GM21526 (cell line): ENCODE data around the gene TAS2R8.

Experiments
- ATAC-seq: cut with Tn5 transposase; IDR thresholded peaks from one replicate; pipeline ENCODE4 v1.9.1; 2021; ENCODE audit warnings: moderate library complexity; ENCODE audit not compliant: unreplicated experiment, low FRiP score

Gene TAS2R8

DNA sequence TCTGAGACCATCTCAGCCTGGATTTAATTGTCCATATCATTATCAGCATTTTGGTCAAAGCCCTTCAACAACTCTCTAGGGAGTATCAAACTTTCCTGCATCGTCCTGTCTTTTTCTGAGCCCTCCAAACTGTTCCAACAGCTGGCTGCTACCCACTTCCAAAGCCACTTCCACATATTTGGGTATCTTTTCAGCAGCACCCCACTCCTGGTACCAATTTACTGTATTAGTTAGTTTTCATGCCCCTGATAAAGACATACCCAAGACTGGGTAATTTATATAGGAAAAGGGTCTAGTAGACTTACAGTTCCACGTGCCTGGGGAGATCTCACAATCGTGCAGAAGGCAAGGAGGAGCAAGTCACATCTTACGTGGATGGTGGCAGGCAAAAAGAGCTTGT, 50.9 kb downstream of the TAS2R8 start:
- ATAC-seq: no peak
